Activated CD8-positive, alpha-beta memory T cell treated with anti-CD3 and anti-CD28 coated beads, Interleukin-2, amount 50 U/mL, for 4 hours (primary cell): Measurements from ENCODE around the gene CAV3.
"Not testable (repeated sequence)": the region's sequence is repeated elsewhere in the genome, so short reads cannot be mapped to it uniquely, and the experiment has no call there.

ENCODE experiments used
- DNase-seq: peaks from one replicate; pipeline ENCODE4 v3.0.0-alpha.2; 2020

The CAV3 gene

DNA sequence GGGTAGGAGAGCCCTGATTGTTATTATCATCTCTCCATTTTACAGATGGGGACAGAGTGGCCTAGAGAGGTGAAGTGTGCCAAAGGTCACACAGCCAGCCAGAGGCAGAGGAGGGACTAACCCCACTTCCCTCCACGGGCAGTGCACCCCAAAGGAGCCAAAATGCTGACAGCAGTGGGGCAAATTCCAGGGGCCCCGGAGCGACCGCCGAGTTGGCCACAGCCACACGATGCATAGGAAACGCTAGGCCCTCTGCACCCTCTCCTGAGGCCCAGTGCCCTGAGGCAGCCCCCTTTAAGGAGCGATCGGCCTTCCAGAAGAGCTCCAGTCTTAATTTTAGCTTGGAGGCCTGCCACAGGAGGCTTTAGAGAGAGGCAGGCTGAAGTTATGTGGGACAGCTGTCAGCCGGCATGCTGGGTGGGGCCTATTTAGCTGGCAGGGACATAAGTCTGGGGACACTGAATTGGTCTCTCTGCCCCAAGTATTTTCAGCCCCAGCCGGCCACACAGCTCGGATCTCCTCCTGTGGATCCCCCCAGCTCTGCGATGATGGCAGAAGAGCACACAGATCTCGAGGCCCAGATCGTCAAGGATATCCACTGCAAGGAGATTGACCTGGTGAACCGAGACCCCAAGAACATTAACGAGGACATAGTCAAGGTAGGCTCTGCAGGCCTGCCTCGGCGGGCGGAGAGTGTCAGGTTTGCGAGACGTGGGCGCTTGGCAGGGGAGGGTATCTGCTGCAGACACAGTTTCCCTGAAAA is at the start of gene CAV3:
Gene CAV3 (plus strand): TSS at position 471 of the 763 bp plus-strand sequence. CDS start 75 bp downstream, at position 546.
- no peak for DNase-seq

DNA sequence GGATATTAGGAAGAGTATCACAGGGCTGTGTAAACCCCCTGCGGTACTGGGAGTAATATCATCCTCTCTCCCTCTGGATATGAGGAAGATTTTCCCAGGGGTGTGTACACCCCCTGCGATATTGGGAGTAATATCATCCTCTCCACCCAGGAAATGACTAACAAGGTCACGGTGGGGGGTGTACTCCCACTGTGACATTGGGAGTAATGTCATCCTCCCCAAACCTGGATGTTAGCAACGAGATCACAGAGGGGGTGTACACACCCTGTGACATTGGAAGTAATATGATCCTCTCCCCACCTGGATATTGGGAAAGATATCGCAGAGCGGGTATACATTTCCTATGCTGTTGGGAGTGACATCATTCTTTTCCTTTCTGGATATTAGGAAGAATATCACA is 48.6 kb upstream of the CAV3 start:
- DNase-seq, result not testable (repeated sequence)

DNA sequence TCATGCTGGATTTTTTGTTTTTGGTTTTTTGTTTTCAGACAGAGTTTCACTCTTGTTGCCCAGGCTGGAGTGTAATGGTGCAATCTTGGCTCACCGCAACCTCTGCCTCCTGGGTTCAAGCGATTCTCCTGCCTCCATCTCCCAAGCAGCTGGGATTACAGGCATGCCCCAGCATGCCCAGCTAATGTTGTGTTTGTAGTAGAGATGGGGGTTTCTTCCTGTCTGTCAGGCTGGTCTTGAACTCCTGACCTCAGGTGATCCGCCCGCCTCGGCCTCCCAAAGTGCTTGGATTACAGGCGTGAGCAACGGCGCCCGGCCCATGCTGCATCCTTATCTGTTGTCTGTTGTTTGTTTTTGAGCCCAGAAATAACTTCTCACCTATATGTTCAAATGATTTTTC is 42.3 kb upstream of the CAV3 start:
- DNase-seq, result not testable (repeated sequence)

DNA sequence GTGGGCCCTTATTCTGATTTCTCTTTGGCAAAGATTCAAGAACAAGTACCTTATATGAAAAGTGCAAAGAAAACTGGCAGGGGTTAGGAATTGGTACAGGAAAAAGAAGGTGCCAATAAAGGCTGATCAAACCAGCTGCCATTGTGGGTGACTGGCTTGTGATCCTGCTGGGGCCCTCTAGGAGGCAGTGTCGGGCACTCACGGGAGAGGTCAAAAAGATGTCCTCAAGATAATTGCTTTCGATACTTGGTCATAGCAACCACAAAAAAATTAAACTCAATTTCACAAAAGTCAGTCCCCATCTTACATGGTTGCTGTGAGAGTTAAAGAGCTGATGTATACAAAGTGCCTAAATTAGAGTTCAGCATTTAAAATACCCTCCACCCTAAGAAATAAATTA is 31.0 kb upstream of the CAV3 start:
- no peak for DNase-seq

DNA sequence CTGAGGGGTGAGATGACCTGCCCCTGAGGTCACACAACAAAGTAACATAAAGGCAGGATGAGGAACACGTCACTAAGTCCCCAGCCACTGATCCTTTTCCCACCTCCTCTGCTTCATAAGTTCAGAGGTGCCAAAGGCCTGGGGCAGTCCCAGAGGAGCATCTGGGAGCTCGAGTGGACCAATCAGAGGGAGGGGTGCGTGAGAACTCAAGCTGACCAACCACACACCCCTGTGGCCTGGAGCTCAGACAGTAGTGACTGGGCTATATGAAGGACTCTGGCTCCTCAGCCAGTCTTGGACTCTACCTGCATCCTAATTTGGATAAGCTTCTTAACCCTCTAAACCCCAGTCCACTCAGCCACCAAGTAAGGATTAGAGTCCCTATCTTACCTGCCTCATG is 28.0 kb upstream of the CAV3 start:
- no peak for DNase-seq

DNA sequence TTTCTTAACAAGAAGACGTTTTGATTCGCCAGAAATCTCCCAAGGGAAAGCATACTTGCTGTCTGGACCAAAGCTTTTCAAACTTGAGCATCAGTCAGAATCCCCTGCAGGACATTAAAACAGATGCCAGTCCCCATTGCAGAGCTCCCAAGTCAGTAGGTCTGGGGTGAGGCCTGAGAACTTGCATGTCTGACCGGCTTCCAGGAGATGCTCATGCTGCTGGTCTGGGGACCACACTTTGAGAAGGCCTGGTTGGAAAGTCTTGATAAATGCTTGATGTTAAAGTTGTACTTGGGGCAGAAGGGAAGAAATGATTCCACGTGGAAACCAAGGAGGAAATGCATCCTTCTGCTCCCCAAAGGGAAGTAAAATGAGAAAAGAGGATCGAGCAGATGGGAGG is 24.3 kb upstream of the CAV3 start:
- no peak for DNase-seq

DNA sequence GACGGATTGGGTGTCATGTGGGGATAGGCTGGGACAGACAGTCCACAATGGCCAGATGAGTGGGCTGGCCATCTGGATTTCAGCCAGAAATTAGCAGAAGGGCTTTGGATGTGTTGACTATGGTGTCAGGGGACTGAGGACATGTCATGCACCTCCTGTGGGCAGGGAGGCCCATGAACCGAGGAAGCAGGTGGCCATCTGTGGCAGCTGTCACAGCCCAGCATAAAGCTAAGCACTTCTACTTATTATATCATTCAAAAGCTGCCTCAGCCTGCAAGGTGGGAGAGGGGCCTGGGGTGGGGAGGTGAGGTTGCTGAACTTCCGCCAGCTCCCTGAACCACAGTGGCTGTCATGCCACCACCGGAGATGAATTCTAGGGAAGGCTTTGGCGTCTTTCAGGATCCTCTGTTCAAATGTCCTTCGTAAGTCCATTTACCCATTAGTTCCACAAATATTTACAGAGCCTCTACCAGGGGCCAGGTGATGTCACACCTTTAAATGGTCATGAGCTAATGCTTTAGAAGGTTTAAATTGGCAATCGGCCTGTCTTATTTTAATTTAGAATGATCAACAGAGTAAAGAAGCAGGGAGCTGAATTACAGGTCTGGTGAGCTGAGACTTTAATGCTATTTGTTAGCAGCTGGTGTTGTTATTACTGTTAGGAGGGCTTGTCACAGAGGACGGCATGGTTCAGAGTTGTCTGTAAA is 23.6 kb upstream of the CAV3 start:
- no peak for DNase-seq

DNA sequence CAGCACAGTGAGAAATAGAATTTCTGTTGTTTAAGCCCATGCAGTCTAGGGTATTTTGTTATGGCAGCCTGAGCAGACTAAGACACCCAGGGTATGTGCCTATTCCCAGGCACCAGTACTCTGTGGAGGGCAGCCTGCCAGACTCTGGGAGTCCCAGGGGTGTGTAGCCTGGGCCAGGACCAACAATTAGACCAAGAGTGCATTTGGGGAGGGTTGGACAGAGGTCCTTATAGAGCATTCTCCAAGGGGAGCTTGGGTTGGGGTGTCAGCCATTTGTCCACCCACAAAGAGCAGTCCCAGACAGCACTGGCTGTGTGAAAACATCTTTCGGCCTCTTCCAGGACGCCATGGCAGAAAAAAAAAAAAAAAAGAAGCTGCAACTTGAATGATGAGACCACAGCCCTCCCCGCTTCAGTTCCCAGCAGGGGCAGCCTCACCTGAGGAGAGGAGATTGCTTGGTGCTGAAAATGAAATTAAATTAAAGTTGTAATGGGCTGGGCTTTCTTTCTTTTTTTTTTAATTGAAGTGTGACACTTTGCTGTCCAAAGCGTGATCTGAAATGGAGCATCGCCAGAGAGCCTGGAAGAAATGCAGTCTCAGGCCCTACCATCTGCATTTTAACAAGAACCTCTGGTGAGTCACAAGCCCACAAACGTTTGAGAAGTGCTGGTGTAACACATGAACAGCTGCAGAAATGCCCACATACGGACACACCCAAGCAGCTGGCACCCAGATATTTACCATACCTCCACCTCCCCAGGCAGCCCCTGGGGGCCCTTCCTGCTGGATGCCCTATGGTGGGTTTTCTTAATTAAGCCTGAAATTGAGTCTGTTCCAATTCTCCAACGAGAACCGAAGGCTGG is 21.3 kb upstream of the CAV3 start:
- no peak for DNase-seq

DNA sequence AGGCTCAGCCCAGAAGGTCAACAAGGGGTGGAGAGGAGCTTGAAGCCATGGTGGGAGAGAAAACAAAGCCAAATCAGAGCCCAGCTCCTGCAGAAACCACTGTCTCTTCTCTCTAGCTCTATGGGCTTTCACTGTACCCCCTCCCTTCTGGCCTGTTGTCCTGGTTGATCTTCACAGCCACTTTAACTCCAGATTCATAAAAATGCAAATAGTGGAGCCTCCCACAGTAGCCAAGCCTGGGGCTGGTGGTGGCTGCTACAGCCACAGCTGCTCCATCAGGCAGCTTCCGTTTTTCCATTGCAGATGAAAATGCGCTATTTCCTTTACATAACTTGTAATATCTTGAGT is 20.7 kb upstream of the CAV3 start:
- DNase-seq, result no peak

DNA sequence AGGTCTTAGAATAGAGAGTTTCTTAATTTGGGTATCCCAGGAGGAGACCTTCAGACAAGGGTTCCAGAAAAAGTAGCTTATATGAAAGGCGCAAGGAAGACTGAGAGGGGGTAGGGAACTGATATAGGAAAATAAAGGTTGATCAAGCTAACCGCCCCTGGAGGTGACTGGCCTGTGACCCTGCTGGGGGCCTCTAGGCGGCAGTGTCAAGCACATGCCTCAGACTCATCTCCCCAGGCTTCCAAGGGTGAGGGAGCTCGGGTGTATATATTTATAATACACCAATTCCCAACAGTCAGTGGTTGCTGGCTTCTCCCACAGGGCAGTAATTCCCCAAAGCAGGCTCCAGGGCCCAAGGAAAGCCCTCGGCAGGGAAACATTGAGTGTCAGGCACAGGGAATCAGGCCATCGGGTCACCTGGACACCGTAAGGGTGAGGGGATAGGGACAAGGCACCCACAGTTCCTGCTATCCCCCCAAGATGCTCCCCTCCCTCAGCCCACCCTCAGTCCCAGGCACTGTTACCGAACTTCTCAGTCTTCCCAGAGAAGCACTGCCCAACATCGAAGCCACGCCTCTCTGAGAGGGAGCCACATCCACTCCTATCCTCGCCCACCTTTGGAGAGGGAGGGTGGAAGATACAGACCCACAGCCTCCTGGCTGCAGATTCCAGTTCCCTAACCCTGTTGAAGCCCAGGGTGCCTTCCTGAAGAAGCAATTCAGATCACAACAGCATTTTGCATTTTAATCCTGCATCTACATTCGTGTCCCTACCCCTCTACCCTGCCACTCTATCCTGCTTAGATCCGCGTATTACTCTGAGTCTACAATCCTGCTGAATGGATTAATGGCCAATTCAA is 19.5 kb upstream of the CAV3 start:
- DNase-seq, result no peak

DNA sequence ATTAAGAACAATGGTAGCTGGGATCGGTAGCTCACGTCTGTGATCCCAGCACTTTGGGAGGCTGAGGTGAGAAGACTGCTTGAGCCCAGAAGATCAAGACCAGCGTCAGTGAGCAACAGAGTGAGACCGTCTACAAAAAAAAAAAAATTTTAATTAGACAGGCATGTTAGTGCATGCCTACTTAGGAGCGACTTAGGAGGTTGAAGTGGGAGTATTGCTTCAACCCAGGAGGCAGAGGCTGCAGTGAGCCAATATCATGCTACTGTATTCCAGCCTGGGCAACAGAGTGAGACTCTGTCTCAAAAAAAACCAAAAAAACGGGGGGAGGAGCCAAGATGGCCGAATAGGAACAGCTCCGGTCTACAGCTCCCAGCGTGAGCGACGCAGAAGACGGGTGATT is 17.8 kb upstream of the CAV3 start:
- not testable (repeated sequence) for DNase-seq

DNA sequence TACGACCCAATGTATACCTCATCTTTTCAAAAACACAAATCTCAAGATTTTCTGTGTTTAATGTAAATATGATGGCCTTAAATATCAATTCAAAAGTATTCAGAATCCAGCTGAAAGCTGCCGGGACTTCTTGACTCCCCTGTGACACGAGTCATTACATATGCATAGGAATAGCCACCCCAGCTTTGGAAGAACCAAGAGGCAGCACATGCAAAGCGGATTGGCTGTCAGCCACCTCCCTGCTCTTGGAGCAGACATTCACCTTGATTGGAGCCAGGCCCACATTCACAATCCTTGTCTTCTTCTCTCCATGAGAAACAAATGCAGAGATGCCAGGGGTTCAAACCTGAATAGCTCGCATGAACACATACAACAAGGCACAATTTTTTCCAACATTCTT is 10.8 kb upstream of the CAV3 start:
- no peak for DNase-seq

DNA sequence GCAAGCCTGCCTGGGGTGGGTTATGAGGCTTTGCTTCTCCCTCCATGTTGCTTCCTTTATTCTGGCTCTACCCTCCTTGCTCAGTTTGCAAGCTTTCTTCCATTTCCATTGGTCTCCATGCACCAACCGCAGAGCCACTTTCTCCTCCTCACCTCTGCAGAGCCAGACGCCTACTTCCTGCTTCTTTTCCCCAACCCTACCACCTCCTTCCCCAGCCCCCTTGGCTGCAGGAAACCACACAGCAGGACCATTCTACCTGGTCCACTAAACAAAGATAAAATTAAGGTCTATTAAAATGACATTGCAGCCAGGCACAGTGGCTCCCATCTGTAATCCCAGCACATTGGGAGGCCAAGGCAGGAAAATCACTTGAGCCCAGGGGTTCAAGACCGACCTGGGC is 10.0 kb upstream of the CAV3 start:
- no peak for DNase-seq

DNA sequence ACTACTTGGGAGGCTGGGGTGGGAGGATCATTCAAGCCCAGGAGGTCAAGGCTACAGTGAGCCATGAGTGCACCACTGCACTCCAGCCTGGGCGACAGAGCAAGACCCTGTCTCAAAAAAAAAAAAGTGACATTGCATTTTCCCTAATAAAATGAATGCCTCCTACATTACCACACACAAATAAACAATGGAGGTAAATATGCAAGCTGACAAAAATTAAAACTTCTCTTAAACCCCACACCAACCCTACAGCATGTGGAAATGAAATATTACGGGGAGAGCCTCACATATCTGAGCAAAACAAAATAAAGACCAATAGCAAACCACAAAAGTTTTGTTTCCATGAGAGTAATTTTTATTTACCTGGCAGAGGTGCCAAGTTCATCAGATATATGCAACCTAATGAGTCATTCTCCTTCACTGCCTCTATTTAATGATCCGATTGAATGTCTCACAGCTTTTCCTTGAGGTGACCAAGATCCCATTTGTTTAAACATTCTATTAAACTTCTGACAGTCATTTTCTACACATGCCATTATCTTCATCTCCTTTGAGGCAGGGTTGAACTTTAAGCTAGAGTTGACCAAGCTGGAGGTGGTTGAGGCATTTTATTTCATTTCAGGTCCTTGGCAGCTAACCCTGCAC is 9.4 kb upstream of the CAV3 start:
- no peak for DNase-seq

DNA sequence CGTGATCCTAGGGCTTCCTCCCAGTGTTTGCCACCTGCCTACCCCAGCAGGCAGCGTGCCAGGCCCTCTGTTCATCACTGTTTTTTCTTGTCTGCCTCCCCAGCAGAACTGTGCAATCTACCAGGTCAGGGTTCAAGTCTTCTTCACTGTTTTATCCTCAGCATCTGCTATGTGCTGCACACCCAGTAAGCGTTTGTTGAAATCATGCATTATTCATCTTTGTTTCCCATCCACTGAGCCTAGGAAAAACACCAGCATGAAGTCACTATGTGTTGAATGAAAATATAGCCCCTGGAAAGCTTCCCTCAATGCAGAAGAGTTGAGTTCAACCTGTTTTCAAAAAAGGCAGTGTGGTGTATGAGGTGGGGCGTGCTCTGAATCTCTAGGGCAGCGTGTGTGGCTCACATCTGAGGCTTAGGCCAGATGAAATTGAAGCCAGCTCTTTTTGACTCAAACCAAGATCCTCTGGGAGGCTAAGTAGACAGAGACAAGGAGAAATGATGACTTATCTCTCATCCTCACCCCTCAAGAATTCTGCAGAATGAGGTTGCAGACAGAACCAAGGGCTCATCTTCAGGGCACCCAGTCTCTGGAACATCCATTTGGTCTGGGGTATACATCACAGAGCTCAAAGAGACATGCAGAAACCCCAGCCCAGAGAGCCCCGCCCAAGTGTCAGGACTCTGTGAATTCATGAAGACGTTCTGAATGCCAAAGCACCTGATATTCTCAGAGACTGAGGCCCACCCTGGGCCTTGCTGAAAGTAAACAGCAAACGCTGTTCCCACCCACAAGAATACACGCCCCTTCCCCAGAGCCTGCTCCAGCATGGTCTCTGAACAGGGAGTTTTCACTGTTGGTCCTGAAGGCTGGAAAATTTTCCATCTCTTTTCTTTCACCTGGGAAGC is 5.7 kb upstream of the CAV3 start:
- no peak for DNase-seq

DNA sequence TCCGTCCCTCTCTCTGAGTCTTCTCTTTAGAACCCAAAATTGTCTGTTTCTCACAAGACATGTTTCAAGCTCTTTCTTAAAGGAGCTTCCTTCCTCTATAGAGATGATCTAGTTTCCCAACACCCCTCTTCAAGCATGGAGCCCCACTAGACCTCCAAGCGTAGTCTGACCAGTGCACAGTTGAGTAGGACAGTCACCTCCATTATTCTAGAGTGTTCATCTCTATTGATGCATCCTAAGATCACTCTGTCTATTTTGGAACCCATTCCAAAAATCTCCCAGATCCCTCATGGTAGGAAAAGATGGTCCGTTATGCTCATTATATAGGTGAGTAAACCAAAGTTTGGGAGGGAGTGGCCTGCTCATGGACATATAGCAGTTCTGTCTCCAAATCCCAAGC is 4.1 kb upstream of the CAV3 start:
- DNase-seq, result no peak

DNA sequence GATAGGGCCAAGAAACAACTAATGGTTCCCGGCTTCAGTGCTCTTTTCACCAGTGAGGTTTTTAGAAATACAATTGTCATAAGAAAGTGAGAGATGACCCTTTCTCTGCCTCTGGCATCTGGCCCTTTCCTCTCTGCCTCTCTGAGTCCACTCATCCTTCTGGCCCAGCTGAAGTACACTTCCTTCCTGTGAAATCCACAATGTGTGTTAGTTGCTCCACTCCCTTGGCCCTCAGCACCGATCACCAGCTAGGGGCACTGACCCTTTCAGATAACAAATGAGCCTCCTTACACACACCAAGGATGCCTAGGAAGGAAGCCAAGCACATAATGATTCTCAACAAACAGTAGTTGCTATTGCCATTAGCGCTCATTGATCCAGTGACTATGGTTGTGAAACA is 2.9 kb upstream of the CAV3 start:
- DNase-seq, result no peak

DNA sequence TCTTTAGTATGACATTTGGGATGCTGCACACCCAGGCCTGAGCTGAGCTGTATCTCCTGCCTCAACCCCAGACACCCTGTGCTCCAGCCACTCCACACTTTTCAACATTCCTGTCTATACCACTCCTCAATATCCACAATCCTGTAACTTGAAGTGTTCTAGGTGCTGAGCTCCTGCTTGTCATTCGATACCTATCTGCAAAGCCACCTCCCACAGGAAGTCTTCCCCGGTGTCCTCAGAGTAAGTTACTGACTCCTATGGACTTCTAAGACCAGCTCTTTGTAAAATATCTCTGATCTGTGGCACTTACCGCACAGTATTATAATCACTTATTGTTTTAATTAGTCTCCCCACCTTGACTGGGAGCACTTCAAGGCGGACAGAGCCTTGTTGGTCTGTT is 1.2 kb upstream of the CAV3 start:
- DNase-seq, result no peak

DNA sequence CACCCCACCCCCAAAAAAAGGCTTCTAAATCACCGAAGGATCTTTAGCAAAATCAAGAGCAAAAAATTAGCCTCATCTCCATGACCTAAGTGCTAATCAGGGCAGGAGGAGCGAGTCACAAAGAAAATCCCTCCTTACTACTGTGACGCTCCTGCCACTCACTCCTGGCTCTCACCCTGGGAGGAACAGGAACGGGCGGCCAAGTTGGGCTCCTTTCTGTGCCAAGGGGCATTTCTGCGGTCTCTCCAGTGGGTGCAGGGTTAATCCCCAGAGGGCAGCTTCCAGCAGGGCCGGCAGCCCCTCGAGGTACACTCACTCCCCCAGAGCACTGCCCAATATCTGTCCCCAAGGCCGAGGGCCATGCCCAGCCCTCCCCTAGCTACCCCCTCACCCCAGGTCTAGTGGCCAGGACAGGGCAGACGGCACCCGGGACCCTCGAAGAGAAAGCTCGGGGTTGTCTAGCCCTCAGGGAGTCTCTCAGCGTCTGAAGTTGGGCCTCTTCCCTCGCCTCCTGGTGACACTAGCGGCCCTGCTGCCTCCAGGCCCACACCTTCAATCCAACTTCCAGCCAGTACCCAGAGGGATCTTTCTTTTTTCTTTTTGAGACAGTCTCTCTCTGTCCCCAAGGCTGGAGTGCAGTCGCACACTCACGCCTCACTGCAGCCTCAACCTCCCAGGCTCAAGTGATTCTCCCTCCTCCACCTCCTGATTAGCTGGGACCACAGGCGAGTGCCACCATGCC is 706 bp downstream of the CAV3 start:
- no peak for DNase-seq

DNA sequence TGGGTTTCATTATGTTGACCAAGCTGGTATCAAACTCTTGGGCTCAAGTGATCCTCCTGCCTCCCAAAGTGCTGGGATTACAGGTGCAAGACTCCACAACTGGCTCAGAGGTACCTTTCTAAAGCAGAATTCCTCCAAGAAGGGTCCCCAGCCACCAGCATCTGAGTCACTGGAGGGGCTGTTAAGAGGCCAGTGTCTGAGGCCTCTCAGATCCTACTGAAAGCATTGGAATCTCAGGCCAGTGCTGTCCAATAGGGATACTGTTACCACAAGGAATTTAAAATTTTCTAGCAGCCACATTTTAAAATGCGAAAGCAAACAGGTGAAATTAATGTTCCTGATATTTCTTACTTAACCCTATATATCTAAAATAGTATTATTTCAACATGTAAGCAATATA is 1.3 kb downstream of the CAV3 start:
- DNase-seq, result no peak
